SK-MEL-5 (cell line): ENCODE results near the gene LY6G6F. TPM values are rescaled to one million over a fixed set of nuclear protein-coding genes. Genes with fewer than 3 reads are reported as not detected.

ENCODE experiments used
- DNase-seq: peaks from one replicate; pipeline ENCODE4 v3.0.0-alpha.2; 2016; ENCODE audit warnings: low read depth, low spot score
- in situ Hi-C: cut with HindIII; loops from 2 replicates; pipeline ENCODE4 v1.10.0; 2016; ENCODE audit warnings: low sequenced_read_pairs, high pct_unique_total_duplicates, low pct_unique_long_range_greater_than_20kb
- total RNA-seq: library from RNA; depleted of rRNA; stranded (reverse); fragments of >200 nt; shearing (Covaris generic); gene quantifications from 2 replicates; pipeline ENCODE4 v1.2.3, GENCODE V29; 2014

Gene LY6G6F
- total RNA-seq, 1 experiment from 2014 or later: not detected

DNA sequence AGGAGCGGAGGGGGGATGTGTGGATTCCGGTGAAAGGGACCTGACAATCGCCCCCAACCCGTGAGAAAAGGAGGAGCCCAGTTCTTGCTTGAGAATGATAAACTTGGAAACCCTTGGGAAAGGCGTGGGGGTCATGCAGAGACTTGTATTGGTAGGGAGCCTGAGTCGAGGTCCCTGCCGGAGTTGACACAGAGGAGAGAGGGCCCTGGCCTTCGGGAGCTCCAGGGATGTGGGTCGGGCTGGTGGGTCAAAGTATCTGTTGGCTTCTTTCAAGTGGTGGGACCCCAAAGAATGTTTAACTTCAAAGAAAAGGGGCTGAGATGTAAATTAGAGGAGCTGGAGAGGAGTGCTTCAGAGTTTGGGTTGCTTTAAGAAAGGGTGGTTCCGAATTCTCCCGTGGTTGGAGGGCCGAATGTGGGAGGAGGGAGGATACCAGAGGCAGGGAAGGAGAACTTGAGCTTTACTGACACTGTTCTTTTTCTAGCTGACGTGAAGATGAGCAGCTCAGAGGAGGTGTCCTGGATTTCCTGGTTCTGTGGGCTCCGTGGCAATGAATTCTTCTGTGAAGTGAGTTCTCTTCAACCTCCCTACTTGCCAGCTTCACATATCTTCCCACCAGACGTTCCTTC is 40.2 kb upstream of the LY6G6F start:
- in situ Hi-C loops: no loop called here
- DNase-seq: no peak

DNA sequence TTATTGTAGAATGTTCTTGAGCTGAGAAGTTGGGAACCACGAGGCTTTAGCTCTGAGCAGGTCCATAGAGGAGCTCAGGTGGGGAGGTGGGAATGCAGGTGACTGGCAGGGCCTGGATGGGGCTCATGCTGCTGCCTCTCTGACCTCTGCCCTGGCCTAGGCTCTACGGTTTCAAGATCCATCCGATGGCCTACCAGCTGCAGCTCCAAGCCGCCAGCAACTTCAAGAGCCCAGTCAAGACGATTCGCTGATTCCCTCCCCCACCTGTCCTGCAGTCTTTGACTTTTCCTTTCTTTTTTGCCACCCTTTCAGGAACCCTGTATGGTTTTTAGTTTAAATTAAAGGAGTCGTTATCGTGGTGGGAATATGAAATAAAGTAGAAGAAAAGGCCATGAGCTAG is 37.0 kb upstream of the LY6G6F start, which contains the start of gene LY6G5B:
Gene LY6G5B (plus strand): TSS at position 301 of the 400 bp plus-strand sequence. CDS start 975 bp downstream, outside the sequence.
- in situ Hi-C loops: no loop called here
- DNase-seq: no peak

DNA sequence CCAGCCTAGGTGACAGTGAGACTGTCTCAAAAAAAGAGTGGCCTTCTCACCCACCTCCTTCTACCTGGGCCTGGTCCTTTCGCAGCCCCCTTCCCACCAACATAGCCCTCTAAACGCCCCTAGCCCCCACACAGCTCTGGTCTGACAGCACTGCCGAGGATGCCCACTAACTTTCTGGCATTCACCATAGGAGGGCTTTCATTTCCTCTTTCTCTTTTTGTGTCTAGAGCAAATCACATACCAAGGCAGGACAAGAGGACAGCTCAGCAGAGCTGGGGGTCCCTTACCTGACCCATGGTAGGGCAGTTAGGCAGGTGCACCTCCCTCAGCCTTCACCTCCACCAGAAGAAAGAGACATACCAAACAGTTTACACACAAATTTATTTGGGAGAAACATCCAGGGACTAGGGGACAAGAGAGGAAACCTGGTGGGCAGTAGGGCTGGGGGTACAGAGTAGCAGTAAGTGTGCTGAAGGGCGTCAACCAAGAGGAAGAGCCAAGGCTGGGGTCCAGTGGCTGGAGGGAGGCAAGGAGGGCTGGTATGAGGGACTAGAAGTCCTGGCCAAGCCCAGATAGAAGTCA is 30.3 kb upstream of the LY6G6F start:
- no peak for DNase-seq
- in situ Hi-C loops: no loop called here

- in situ Hi-C loops: no loop called here
- DNase-seq: no peak
Measured at GRCh38 chr6:31676904-31677303, 29.8 kb upstream of the LY6G6F start.

DNA sequence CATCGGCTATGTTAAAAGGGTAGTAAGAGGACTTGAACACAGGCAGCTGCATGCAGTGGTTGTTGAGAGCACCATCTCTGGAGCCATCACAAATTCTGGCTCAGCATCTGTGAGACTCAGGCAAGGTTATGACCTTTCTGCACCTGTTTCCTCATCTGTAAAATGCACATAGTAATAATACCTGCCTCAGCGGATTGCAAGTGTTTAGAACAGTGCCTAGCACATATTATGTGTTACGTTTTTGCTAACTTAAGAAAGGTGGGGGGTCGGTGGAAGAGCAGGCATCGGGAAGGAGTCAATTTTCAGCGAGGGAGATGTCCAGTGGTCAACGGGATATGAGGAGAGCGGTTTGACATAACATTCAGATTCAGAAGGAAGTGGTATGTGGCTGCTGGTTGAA is 28.7 kb upstream of the LY6G6F start:
- no peak for DNase-seq
- in situ Hi-C loops: no loop called here

DNA sequence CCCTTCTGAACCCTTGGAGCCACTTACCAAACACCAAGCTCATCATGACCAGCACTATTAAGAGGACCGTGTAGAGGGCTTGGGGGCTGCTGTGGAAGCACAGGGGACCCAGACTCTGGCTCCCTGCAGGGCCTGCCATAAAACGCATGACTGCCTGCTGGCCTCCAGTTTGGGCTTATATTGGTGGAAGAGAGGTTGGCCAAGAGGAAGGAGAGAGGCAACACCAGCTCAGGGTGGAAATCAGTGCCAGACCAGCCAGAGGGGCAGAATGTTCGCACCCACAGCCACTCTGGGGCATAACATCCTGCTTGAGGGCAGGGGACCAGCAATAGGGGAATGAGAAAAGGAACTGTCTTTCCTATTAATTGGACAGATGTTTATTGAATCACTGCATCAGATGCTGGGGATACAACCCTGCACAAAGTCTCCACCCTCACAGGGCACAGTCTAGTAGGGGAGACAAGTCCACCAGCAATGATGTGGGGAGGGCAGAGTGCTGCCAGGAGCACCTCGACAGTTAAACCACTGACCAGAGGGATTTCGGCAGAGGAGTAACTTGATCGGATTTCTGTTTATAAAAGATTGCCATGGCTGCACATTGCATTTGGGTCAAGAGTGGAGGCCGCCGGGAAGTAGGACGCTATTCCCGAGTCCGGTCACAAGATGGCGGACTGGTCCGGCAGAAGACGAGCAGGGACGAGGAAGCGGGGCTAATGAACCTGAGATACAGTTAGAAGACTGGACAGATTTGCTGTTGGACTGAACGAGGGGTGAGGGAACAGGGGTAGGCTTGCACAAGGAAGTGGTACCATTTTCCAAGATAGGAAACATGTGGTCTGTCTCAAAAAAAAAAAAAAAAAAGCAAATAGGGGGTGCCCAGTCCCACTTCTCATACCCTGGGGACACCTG is 26.2 kb upstream of the LY6G6F start, which contains the start of gene LY6G5C:
Gene LY6G5C (minus strand): TSS at position 842 of the 909 bp plus-strand sequence. CDS start 694 bp downstream, at position 148.
- peak; percentile 73 for DNase-seq
- in situ Hi-C loops: no loop called here

DNA sequence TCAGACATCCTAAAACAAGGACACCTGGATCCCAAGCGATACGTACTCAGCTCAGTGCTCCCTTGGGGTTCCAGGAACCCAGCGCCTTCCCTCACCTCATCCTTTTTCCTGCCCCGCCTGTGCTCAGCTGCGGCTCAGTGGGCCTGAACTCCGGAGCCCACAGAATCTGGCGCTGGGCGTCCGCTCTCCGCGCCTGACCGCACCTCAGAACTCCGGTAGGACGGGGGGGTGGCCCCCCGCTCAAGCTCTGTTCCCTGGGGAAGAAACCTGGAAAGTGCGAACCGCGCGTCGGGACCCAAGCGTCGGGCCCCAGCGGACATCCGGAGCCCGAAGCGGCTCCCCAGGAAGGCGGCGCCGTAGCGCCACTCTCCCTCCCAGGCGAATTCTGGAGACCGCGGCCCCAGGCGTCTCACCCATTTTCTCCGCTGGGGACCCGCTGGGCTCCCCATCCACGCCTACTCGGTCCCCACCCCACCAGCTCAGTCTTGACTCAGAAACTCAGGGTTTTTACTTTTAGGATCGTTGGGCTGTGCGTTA is 25.5 kb upstream of the LY6G6F start:
- DNase-seq: no peak
- in situ Hi-C loops: no loop called here

- in situ Hi-C loops: no loop called here
Measured at GRCh38 chr6:31683591-31683990, 23.1 kb upstream of the LY6G6F start.

DNA sequence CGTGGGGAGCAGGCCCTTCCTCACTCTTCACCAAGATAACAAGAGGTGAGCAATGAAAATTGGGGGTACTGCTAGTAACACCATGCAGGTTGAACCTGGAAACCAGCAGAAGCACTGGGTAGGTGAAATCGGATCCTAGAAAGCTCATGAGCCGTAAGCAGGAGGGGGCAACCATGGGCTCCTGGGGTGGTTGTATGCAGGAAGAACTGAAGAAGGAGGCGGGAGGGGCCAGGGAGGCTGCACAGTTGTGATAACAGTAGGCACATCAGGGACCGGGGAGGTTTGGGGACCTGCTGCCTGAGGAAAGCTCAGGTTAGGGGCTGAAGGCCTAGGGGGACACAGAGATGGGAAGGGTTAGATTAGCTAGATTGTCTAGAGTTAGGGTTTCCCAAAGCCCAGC is 20.2 kb upstream of the LY6G6F start:
- DNase-seq: no peak
- in situ Hi-C loops: no loop called here

More at GRCh38 chr6:31683591-31683990, 23.1 kb upstream of the LY6G6F start:
- DNase-seq: no peak

- DNase-seq: no peak
- in situ Hi-C loops: no loop called here
Measured at GRCh38 chr6:31687321-31687720, 19.3 kb upstream of the LY6G6F start.

- no peak for DNase-seq
- in situ Hi-C loops: no loop called here
Measured at GRCh38 chr6:31687860-31688693, 18.6 kb upstream of the LY6G6F start.

- peak; percentile 40 for DNase-seq
- in situ Hi-C loops: no loop called here
Measured at GRCh38 chr6:31689249-31690110, 17.2 kb upstream of the LY6G6F start.

DNA sequence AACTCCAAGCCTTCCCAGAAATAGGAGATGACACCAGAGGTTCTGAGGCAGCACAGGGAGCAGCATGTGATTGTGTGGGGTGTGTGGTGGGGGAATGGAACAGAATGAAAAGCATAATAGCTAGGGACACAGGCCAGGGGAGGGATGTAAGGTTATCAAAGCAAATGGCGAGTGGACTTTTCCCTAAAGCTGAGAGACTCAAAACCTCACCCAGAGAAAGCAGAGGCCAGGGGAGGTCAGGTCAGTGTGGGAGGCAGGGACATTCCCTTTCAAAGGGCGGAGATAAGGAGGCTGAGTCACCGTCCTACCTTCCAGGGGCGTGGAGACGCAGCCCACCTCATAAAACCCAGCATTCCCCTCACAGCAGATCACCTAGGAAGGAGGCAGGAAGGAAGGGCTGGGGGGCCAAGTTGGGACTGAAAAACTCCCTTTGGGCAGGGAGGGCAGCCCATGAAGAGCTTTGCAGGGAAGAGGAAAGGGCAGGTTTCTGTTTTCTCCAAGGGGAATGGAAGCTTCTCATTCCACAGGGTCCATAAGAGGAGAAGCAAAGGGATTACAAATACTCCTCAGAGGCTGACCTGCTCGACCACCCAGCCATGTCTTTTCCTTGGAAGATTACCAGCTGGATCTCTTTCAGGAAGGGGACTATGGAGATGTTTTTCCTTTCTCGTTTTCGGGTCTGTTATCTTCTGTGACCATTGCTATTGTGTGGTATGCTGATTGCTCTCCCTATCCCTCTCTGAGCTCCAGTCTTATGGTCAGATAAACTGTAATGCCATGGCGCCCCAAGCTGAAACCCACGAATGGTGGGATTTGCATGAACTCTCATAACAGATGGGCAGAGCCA is 16.2 kb upstream of the LY6G6F start:
- in situ Hi-C loops: no loop called here
- no peak for DNase-seq

- DNase-seq: no peak
- in situ Hi-C loops: no loop called here
Measured at GRCh38 chr6:31691078-31691463, 15.6 kb upstream of the LY6G6F start.

DNA sequence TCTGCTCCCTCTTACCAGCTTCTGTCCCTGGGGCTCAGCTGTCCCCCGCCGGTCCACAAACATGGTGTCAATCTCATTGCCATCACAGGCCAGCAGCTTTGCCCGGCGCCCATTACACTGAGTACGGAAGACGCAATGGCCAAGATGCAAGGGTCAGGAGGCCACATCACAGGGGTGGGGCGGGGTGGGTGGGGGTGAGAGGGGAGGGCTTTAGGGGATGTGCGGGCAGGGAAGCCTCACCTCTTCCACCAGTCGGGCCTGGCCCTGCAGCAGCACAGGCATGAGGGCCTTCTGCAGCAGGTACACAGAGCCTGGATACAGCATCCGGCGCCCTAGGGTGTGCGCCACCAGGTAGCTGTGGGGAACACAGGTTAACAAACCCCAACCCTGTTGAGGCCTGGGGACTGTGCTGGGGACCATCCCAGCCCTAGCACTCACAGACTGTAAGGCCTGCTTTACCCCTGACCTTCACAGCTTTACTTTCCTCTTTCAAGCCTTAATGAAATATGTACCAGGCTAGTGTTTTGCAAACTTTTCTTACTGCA is 15.0 kb upstream of the LY6G6F start:
- in situ Hi-C loops: no loop called here
- no peak for DNase-seq
